ENCODE results near the gene DPYD.

GRCh38 chr1:97123717-97124431 is 797.0 kb downstream of the DPYD start:
- TF ChIP-seq POLR2AphosphoS5 (IDR thresholded peaks at IDR 0.05) (no peak), CTCF (IDR thresholded peaks at IDR 0.05) (no peak)

All from sigmoid colon (tissue), 4 donors.